Esophagus muscularis mucosa (tissue), 4 donors: Measurements from ENCODE around the gene ZNF343.

ENCODE experiments used
- CTCF ChIP-seq, 3 experiments: fragments of 200-600 bp in 2 of 3; fragments of 450-650 bp in 1 of 3; sonication (generic) in 2 of 3; IDR thresholded peaks; one replicate each; pipeline ENCODE4 v1.5.1; 2017 to 2019; ENCODE audit warnings: antibody characterized with exemption in 3 of 3, mild to moderate bottlenecking in 2 of 3, moderate library complexity in 1 of 3
- EP300 ChIP-seq: sonication (generic); formaldehyde crosslinking; IDR thresholded peaks from one replicate; pipeline ENCODE4 v1.6.1; 2017; ENCODE audit warnings: antibody characterized with exemption
- POLR2A ChIP-seq: fragments of 450-650 bp; IDR thresholded peaks from one replicate; pipeline ENCODE4 v1.6.1; 2017; ENCODE audit warnings: antibody characterized with exemption, moderate library complexity, mild to moderate bottlenecking, low read depth
- POLR2AphosphoS5 ChIP-seq, 2 donors: sonication (generic); formaldehyde crosslinking; IDR thresholded peaks; one replicate each; pipeline ENCODE4 v1.6.1; 2017; ENCODE audit warnings: antibody characterized with exemption in 2 of 2

- no peak for TF ChIP-seq CTCF (IDR thresholded peaks at IDR 0.05)
- no peak for TF ChIP-seq POLR2A
- no peak for TF ChIP-seq POLR2AphosphoS5 (IDR thresholded peaks at IDR 0.05)
- no peak for TF ChIP-seq EP300
Observed at GRCh38 chr20:2473516-2473915, 35.2 kb downstream of the ZNF343 start.
